Fibroblast of lung (primary cell): ENCODE measurements around the gene LHFPL2.

Experiments used
- CTCF ChIP-seq, 2 donors: IDR thresholded peaks in 1 of 2; conservative IDR thresholded peaks in 1 of 2; 1 replicate in 1 of 2; 2 replicates in 1 of 2; pipeline ENCODE4 v1.5.1; 2011 to 2012; ENCODE audit warnings: low read length in 2 of 2, control low read depth in 1 of 2, inconsistent platforms in 1 of 2, low read depth in 1 of 2, mild to moderate bottlenecking in 1 of 2
- EZH2 ChIP-seq: IDR thresholded peaks from 2 replicates; pipeline ENCODE4 v1.5.1; 2012; ENCODE audit warnings: low read length, control low read depth, mild to moderate bottlenecking; ENCODE audit errors: missing control alignments

GRCh38 chr5:78629624-78630023, 18.9 kb downstream of the LHFPL2 start:
- TF ChIP-seq CTCF (conservative IDR thresholded peaks at IDR 0.05 in 1 of 2, IDR thresholded peaks at IDR 0.05 in 1 of 2; ENCODE audit: low read depth in 1 of 2, low read length in 2 of 2) (no peak), EZH2 (no peak)
